GM18951 (cell line): ENCODE results near the gene PTPRF.

ENCODE experiments used
- POLR2A ChIP-seq: IDR thresholded peaks from 4 replicates; pipeline ENCODE4 v1.6.1; 2011; ENCODE audit warnings: mild to moderate bottlenecking; ENCODE audit not compliant: insufficient read length, insufficient read depth; ENCODE audit errors: extremely low read depth
- in situ Hi-C: fragments of 300-500 bp; cut with MboI; formaldehyde crosslinking; loops from one replicate; pipeline ENCODE4 v1.12.0; 2022; ENCODE audit warnings: low sequenced_read_pairs, mixed read lengths, inconsistent platforms; ENCODE audit not compliant: unreplicated experiment

Gene PTPRF

DNA sequence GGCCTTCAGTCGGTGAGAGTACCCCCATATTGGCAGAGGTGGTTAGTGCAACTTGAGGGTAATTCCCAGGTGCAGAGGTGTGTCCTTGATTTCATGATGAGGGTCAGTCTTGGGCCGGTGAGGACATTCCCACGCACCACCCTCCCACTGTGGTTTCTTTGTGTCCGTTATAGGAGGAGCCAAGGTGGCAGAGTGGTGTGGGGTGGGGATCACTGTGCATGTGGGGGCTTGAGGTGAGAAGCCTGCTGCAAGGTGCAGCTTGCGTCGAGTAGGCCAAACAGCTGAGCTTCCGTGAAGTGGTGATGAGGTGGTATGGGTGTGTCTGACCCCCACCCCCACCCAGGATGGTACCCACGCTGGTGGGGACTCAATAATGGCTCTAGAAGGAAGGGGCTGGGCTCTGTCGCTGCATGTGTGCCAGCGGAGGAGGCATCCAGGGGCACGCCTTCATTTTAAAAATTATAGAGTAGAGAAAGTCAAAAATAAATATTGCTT is 6.2 kb downstream of the PTPRF start:
- TF ChIP-seq POLR2A = no peak
- in situ Hi-C loops = loop anchor here (10.0 to 25.0 kb wide), 2 partner anchors 398 to 500 kb away; partner anchors contain the start of genes ARTN and SLC6A9

DNA sequence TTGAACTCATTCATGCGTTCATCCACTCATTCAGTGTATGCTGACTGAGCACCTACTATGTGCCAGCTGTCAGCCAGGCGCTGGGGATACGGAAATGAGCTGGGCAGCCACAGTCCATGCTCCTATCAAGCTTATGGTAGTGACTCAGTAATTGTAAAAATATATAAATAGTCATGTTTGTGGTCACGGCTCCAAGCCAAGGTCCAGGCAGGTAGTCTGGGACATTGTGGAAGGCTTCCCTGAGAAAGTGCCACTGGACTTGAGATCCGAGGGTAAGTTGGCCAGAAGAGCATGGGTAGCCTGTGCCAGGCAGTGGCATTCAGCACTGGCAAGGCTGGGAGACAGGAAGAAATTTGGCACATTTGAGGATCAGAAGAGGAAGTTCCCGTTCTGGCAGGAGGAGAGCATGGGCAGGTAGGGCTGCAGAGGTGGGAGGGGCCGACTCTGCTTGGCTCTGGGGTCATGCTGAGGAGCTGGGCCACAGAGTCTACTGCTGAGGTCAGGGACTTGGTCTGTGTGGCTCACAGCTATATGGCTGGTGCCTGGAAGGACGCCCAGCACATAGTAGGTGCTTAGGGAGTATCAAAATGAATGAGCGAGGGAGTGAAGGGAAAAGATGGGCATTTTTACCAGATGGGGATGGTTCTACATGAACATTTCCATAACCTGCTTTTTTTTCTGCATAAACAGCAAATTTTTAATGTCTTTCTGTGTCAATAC is 6.9 kb downstream of the PTPRF start:
- in situ Hi-C loops = loop anchor here (10.0 to 25.0 kb wide), 2 partner anchors 397 to 500 kb away; partner anchors contain the start of genes ARTN and SLC6A9

DNA sequence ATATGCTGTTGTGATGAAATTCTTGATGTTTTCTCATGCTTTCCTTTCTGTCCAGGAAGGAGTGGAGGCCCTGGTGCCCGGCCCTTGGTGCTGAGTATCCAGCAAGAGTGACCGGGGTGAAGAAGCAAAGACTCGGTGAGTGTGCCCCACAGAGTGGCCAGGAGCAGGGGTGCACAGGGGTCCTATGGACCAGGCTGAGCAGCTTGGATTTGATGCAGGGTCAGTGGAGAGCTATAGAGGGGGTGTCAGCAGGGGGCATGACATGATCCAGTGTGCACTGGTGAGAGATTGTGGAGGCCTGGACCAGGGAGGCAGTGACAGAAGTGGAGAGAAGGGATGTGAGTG is 7.4 kb downstream of the PTPRF start:
- in situ Hi-C loops = loop anchor here (10.0 to 25.0 kb wide), 2 partner anchors 397 to 499 kb away; partner anchors contain the start of genes ARTN and SLC6A9
- no peak for TF ChIP-seq POLR2A

More for the DNA sequence above, 6.9 kb downstream of the PTPRF start:
- no peak for TF ChIP-seq POLR2A

DNA sequence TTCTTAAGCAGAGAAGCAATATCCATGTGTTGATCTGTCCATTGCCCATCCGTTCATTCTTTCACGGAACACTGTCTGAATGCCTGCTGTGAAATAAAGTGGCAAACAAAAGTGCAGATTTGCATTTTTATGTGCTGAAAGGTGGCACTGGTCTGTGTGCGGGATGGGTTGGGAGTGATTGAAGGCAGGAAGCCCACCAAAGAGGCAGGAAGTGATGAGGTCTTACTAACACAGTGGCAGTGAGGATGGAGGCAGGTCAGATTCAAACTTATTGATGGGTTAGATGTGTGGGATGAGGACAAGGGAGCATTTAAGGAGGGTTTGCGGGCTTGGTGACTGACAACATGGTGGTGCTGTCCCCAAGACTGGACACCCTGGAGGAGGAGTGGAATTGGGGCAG is 8.3 kb downstream of the PTPRF start:
- no peak for TF ChIP-seq POLR2A
- in situ Hi-C loops = loop anchor here (10.0 to 25.0 kb wide), 2 partner anchors 396 to 498 kb away; partner anchors contain the start of genes ARTN and SLC6A9

DNA sequence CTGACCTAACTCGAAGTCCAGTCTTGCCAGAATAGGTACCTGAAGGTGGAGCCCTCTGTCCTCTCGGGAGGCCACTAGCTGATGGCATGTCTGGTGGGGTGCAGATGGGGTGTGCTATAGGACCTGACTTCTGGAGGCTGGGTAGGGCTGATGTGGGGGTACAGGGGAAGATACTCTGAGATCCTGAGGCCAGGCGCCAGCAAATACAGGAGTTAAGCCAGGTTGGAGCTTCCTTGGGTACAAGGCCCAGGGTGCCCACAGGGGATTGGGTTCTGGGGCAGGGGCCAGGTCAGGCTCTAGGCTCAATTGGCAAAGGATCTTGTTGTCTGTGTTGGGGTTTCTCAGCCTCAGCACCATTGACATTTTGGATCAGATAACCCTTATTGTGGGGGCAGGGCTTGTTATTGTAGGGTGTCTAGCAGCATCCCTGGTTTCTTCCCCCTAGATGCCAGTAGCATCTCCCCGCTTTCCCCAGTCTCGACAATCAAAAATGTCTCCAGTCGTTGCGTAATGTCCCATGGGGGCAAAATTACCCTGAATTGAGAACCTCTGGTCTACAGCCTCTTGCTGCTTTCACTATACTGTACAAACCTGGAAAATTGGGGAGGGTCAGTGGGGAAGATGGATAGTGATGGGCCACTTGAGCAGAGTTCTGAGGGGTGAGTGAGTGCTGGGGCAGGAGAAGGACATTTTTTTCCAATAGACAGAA is 9.2 kb downstream of the PTPRF start:
- in situ Hi-C loops = loop anchor here (10.0 to 25.0 kb wide), 2 partner anchors 395 to 497 kb away; partner anchors contain the start of genes ARTN and SLC6A9
- no peak for TF ChIP-seq POLR2A

DNA sequence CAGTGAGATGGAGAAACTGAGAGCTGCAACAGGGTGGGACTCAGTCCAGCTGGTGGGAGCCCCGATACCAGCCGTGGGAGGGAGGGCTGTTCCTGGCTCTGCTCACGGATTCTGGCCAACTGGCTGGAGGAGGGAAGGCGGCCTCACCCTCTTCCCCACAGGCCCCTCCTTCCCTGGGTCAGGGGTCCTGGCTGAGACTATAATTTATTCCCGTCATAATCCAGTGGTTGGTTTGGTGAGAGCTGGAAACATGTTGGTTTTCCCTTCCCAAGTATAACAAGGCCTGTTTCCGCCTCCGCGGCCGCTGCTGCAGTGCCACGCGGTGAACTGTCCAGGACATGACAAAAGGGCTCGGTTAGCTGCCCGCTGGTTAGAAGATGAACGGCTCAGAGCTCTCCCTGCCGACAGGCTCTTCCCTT is 10.0 kb downstream of the PTPRF start:
- in situ Hi-C loops = loop anchor here (25.0 kb wide), 1 partner anchor 497 kb away; the partner anchor contains the start of gene SLC6A9
- TF ChIP-seq POLR2A = no peak

DNA sequence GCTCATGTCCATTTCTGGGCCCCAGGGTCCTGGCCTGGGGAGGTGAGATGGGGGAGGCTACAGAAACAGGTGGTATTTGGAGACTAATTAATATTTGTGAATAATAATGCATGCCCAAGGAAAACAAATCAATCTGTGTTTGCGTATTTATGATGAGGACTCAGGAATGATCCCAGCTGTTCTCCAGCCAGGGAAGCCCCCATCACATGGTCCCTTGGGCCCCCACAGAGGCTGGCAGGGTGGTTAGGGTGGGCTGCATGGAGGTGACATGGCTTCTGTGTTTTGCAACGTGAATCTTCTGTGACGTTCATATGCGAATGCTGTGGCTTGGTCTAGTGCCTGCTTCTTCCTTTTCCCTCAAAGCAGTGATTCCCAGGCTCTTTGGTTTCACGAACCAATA is 10.5 kb downstream of the PTPRF start:
- no peak for TF ChIP-seq POLR2A
- in situ Hi-C loops = loop anchor here (25.0 kb wide), 1 partner anchor 496 kb away; the partner anchor contains the start of gene SLC6A9

DNA sequence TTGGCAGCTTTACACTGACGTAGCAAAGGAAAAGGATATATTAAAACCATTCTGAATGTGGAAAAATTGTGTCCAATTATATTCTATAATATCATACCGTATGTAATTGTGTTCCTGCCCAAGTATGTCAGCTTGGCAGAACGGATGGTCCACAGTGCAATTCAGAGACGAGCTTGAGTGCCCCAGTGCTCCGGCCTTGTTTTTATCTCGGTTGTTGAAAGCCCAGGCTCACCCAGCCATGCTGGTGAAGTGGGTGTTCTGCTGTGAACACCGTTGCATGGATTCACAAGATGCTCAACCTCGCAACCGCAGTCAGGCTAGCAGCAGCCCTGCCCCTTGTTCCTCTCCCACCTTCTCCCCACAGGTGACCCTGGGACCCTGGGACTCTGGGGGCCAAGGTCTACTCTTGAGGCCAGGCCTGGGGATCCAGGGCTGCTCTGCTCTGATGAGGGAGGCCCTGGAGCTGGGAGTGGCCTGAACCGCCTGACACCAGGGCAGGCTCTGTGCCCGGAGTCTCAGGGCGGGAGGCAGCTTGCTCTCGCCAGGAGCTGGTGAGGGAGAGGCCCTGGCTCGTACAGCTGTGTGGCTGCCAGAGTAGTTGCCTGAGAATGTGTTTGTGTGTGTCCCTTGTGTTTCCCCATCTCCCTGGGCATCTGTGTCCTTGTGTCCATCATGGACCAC is 11.2 kb downstream of the PTPRF start:
- in situ Hi-C loops = loop anchor here (25.0 kb wide), 1 partner anchor 495 kb away; the partner anchor contains the start of gene SLC6A9
- TF ChIP-seq POLR2A = no peak

DNA sequence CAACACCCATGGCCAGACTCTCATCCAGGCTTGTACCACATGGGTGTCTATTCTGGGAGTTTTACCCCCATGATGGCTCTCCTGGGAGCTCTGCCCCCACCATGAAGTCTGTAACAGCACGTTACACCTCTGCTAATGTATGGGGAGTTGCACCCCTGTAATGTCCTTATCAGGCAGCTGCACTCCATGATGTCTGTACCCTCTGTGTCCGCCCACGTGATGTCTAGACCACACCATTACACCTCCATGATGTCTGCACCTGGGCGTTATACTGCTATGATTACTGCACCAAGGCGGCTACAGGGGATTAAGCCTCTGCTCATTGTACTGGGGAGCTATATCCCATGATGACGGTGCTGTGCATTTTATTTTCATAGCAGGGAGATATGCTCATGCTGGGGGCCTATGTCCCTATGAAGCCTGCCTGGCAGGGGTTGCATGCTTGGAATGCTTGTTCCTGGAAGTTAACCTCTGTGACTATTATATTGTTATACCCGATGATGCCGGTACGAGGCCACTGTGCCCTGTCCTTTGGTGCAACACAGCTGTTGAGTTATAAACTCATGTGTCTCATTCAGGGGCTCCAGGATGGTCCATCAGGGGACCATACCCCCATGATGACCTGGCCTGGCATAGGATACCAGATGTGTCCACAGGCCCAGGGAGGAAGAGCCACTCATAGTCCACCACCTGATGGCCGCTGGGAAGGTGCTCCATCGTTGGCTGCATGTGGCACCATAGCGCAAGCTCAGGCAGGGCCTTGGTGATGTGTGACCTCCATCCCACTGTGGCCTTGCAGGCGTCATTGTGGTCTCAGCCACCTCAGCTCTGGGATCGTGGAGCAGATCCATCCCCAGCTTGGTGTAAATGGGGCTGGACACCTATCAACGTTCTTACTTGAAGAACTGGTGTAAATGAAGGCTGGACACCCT is 12.1 kb downstream of the PTPRF start:
- no peak for TF ChIP-seq POLR2A
- in situ Hi-C loops = loop anchor here (25.0 kb wide), 1 partner anchor 495 kb away; the partner anchor contains the start of gene SLC6A9

DNA sequence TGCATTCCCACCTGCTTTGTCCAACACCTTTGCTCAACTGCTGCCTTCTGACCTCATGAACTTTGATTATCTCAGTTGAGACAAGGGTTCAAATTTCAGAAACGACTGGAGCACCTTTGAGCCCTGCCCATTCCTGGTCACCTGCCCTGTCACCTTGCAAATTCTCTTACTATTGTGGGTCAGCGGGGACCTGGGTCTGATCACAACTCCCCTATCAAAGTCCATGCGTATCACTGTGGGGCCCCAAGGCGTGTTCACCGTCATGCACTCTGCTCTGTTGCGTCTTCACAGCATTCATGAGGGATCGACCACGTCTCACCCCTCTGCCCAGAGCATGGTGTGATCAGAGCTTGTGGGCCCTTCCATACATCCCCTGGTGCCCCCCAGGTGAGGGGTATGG is 12.9 kb downstream of the PTPRF start:
- no peak for TF ChIP-seq POLR2A
- in situ Hi-C loops = loop anchor here (25.0 kb wide), 1 partner anchor 494 kb away; the partner anchor contains the start of gene SLC6A9

DNA sequence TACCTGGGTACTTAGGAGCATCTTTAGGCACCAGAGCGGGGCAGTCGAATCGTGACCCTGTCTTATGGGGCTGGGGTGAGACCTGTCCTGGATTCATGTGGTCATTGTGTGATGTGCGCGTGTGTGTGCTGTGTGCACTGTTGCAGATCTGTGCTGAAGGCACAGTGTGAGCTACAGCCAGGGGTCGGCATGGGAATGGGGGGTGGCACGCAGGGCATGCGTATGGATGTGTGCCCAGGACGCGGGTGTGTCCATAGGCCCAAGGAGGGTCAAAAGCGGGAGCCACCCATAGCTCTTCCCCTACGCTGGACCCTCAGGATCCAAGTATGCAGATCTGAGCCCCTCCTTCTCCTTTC is 14.6 kb downstream of the PTPRF start:
- in situ Hi-C loops = loop anchor here (25.0 kb wide), 1 partner anchor 492 kb away; the partner anchor contains the start of gene SLC6A9
- no peak for TF ChIP-seq POLR2A

DNA sequence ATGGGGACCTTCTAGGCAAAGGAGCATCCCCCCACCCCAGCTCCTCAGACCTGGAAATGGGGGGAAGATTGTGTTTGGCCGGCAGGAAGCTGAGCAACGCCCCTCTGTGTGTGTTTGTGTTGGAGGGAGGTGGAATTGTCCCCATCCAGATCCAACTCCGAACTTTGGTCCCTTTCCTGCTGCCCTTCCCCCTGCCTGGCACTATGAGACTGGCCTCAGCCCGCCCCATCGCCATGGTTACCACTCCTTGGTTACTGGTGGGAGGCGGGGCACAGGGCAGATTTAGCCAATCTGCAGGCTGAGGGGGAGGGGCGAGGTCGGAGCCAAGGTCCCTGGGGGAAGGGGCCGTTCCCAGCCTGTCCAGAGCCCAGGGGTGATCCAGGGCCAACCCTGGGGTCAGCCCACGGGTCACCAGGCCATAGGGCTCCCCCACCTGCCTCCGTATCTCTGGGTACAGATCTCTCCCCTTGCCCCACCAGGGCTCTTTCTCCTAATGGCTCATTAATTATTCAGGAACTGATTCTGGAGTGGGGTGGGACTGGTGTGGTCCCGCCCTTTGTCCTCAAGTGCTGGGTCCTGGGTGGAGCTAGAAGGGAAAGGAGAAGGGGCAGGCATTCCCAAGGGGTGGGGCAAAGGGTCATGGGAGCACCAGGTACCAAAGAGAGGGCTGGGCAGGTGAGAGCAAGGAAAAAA is 15.2 kb downstream of the PTPRF start:
- in situ Hi-C loops = loop anchor here (25.0 kb wide), 1 partner anchor 491 kb away; the partner anchor contains the start of gene SLC6A9
- TF ChIP-seq POLR2A = no peak
